ENCODE measurements around the gene FOLR2. TPM values are rescaled to one million over a fixed set of nuclear protein-coding genes. Genes with fewer than 3 reads are reported as not detected.

The FOLR2 gene
- total and polyA plus RNA-seq, 2 donors (not counting 1 experiment from before 2014, with no cell fraction given) = 1.5 to 4.7 TPM

DNA sequence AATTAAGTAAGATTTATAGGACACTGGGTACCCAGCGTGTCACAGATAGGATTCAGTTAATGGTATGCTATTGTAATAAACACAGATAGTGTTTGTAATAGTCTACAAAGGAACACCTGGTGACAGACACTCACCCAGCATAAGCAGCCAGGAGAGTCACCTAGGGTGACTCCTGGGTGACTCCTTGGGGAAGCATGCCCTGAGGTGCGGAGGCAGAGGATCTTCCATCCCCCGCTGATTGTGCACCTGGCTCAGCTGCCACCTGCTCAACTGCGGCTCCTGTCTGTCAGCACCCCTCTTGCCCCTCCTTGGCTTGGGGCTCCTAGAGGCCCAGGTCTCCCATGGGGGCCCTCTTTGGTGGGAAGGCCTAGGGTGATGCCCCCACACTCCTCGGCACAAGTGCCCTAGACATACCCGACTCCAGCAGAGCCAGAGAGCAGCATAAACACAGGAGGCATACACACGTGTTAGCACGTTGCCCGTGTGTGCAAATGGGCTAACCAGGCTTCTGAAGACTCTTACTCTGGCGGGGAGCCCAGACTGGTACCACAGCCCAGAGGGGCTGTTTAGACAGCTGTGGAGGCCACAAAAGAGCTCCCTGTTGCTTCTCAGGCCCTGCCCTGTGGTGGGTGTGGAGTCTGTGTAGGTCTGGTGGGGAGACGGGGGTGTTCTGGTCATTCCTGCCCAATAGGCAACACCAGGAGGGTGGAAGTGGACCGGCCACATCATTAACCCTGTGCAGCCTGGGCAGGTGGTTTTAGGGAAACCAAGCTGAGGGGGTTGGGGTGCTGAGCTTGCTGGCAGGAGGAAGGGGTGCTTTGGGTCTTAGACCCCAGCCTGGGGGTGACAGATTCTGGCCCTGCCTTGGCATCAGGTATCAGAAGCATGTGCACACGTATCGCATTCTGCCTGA lies 11.0 kb downstream of the FOLR2 start:
- POLR2A ChIA-PET = no interaction called here
- no peak overlapping the region for H3K27ac ChIP-seq (ENCODE audit: low read length in 2 of 2)
- Mint-ChIP-seq H3K9me3 (ENCODE audit: insufficient read depth) (no peaks in the 10 kb centered on the region), H3K27ac (no peak overlapping the region), H3K4me3 (no peak overlapping the region), H3K4me1 (peaks cover 21% of the 10 kb centered on the region), H3K27me3 (no peaks in the 10 kb centered on the region)
- H4K20me1 ChIP-seq (ENCODE audit: control insufficient read depth, insufficient read depth, low read length, poor library complexity, severe bottlenecking) = no peaks in the 10 kb centered on the region
- H3K79me2 ChIP-seq (ENCODE audit: control insufficient read depth, insufficient read depth, low read length) = peaks cover 9% of the 10 kb centered on the region
- no peaks in the 10 kb centered on the region for H3K27me3 ChIP-seq (replicated peaks in 1 of 4; ENCODE audit: control extremely low read depth in 1 of 4, control insufficient read depth in 3 of 4, insufficient read depth in 4 of 4, low read length in 3 of 4)
- peaks cover 9 to 15% of the 10 kb centered on the region in 2 donors for H3K4me1 ChIP-seq (ENCODE audit: control insufficient read depth in 2 of 2, insufficient read depth in 2 of 2, low read length in 2 of 2)
- intact Hi-C loops (cut with micrococcal nuclease) = loop anchor here (10.0 kb wide), 2 partner anchors 587 to 1367 kb away; partner anchors contain the start of genes ATG16L2 and FAM168A
- H3K4me3 ChIP-seq (ENCODE audit: control extremely low read depth in 1 of 5, extremely low read depth in 1 of 5, insufficient read depth in 1 of 5, low read depth in 2 of 5, low read length in 4 of 5) = no peak overlapping the region
- ATAC-seq (ENCODE audit: low read depth) = no peak
- TF ChIP-seq, protein P1, sequence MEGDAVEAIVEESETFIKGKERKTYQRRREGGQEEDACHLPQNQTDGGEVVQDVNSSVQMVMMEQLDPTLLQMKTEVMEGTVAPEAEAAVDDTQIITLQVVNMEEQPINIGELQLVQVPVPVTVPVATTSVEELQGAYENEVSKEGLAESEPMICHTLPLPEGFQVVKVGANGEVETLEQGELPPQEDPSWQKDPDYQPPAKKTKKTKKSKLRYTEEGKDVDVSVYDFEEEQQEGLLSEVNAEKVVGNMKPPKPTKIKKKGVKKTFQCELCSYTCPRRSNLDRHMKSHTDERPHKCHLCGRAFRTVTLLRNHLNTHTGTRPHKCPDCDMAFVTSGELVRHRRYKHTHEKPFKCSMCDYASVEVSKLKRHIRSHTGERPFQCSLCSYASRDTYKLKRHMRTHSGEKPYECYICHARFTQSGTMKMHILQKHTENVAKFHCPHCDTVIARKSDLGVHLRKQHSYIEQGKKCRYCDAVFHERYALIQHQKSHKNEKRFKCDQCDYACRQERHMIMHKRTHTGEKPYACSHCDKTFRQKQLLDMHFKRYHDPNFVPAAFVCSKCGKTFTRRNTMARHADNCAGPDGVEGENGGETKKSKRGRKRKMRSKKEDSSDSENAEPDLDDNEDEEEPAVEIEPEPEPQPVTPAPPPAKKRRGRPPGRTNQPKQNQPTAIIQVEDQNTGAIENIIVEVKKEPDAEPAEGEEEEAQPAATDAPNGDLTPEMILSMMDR (IDR thresholded peaks at IDR 0.05) = no peak
- TF ChIP-seq EZH2 (IDR thresholded peaks at IDR 0.05; ENCODE audit: borderline replicate concordance, insufficient read depth, low read depth, low read length, poor library complexity, severe bottlenecking) = no peak
- no peak overlapping the region for H3K4me2 ChIP-seq (replicated peaks; ENCODE audit: low read depth, low read length, poor library complexity, severe bottlenecking)
- H3K9me3 ChIP-seq (ENCODE audit: control extremely low read depth in 1 of 3, control insufficient read depth in 2 of 3, insufficient read depth in 1 of 3, low read length in 2 of 3) = no peaks in the 10 kb centered on the region
- H3K9ac ChIP-seq (ENCODE audit: low read length) = no peak overlapping the region
- WGBS (ENCODE audit: insufficient coverage) = 96% methylated on average over 13 of the region's 14 CpGs
- H2AFZ ChIP-seq (ENCODE audit: insufficient read depth, low read depth, low read length, poor library complexity, severe bottlenecking) = no peak overlapping the region
- CTCF ChIA-PET = interaction anchor here (0.7 to 2.4 kb wide), 2 partner anchors 11 to 588 kb away, joined by 3 to 10 read pairs; no protein-coding TSS in a partner anchor
- no peak for DNase-seq
- peaks cover 0 to 42% of the 10 kb centered on the region in 2 experiments for H3K36me3 ChIP-seq (replicated peaks in 1 of 2; ENCODE audit: control extremely low read depth in 1 of 2, control insufficient read depth in 1 of 2, extremely low read depth in 1 of 2, insufficient read depth in 2 of 2, low read length in 1 of 2)
